ENCODE data around the gene OTUD3. TPM values are rescaled to one million over a fixed set of nuclear protein-coding genes. Genes with fewer than 3 reads are reported as not detected.

The OTUD3 gene
- total RNA-seq, 1 experiment from 2014 or later: 33.9 TPM

DNA sequence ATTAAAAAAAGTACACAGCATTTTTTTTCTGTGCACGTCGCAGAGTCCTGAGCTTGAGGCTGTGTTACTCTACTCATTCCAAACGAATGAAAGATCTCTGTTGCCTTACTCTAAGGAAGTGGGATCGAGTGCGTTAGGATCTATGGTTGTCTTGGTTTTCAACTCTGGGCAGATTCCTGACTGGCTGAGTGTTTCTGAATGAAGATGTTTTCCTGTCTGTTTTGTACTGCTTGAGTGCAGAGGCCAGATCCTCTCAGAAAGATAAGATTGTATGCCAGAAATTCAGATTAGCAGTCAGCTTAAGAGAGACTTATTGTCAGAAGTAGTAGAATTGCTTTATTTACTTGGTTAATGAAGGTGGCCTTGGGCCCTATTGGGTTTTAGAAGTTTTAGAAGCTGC lies 27.2 kb downstream of the OTUD3 start:
- intact Hi-C loops (cut with micrococcal nuclease; ENCODE audit: unreplicated experiment): no loop called here
- ChIA-PET POLR2A (ENCODE audit: low non-redundant PET) (no interaction called here), CTCF (no interaction called here)
- no peak overlapping the region for H3K27ac ChIP-seq (ENCODE audit: low read depth, low read length, poor library complexity, severe bottlenecking)
- TF ChIP-seq, protein P1, sequence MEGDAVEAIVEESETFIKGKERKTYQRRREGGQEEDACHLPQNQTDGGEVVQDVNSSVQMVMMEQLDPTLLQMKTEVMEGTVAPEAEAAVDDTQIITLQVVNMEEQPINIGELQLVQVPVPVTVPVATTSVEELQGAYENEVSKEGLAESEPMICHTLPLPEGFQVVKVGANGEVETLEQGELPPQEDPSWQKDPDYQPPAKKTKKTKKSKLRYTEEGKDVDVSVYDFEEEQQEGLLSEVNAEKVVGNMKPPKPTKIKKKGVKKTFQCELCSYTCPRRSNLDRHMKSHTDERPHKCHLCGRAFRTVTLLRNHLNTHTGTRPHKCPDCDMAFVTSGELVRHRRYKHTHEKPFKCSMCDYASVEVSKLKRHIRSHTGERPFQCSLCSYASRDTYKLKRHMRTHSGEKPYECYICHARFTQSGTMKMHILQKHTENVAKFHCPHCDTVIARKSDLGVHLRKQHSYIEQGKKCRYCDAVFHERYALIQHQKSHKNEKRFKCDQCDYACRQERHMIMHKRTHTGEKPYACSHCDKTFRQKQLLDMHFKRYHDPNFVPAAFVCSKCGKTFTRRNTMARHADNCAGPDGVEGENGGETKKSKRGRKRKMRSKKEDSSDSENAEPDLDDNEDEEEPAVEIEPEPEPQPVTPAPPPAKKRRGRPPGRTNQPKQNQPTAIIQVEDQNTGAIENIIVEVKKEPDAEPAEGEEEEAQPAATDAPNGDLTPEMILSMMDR (conservative IDR thresholded peaks at IDR 0.05; ENCODE audit: low read depth, low read length): no peak
- no peaks in the 10 kb centered on the region for H3K27me3 ChIP-seq (replicated peaks; ENCODE audit: insufficient read depth, low read depth, low read length, poor library complexity)
- no TSS peak for BruUV-seq (replicated peaks)
- H3K4me1 ChIP-seq (ENCODE audit: insufficient read depth, low read length, poor library complexity, severe bottlenecking): no peaks in the 10 kb centered on the region
- peaks cover 94% of the 10 kb centered on the region for H3K36me3 ChIP-seq (ENCODE audit: insufficient read depth, low read length, poor library complexity, severe bottlenecking)
- no peak overlapping the region for H3K4me3 ChIP-seq (ENCODE audit: low read depth, low read length, poor library complexity, severe bottlenecking)
- no peaks in the 10 kb centered on the region for H3K9me3 ChIP-seq (ENCODE audit: low read depth, low read length, poor library complexity, severe bottlenecking)
- no peak for DNase-seq (ENCODE audit: low spot score)

DNA sequence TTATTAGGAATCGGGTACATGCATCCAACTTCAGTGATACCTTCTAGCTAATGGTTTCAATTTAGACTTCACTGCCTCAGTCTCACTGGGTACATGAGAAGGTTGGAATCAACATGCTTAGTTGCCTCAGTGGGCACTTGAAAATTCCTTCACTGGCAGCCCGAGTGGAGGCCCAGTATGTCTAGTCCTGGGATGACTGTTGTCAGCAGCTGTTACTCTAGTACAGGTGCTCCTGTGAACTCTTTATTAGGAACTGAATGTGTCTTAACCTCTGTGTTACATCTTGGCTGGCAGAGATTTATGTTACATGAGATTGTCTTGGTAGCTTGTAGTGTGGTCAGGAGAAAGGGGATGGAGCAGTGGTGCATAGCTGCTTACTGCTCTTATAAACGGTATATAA lies 27.8 kb downstream of the OTUD3 start:
- no peak for DNase-seq (ENCODE audit: low spot score)
- Histone ChIP-seq H3K4me3 (ENCODE audit: low read depth, low read length, poor library complexity, severe bottlenecking) (no peak overlapping the region), H3K36me3 (ENCODE audit: insufficient read depth, low read length, poor library complexity, severe bottlenecking) (peaks cover 92% of the 10 kb centered on the region), H3K9me3 (ENCODE audit: low read depth, low read length, poor library complexity, severe bottlenecking) (no peaks in the 10 kb centered on the region), H3K4me1 (ENCODE audit: insufficient read depth, low read length, poor library complexity, severe bottlenecking) (no peaks in the 10 kb centered on the region), H3K27ac (ENCODE audit: low read depth, low read length, poor library complexity, severe bottlenecking) (no peak overlapping the region), H3K27me3 (replicated peaks; ENCODE audit: insufficient read depth, low read depth, low read length, poor library complexity) (no peaks in the 10 kb centered on the region)
- CTCF ChIA-PET: interaction anchor here (0.6 kb wide), 1 partner anchor 150 kb away, joined by 4 read pairs; no protein-coding TSS in a partner anchor
- POLR2A ChIA-PET (ENCODE audit: low non-redundant PET): no interaction called here
- TF ChIP-seq EZH2 (IDR thresholded peaks at IDR 0.05; ENCODE audit: borderline replicate concordance, low read depth, low read length, poor library complexity, severe bottlenecking): no peak
- TF ChIP-seq, protein P1 (conservative IDR thresholded peaks at IDR 0.05; ENCODE audit: low read depth, low read length): no peak
- intact Hi-C loops (cut with micrococcal nuclease; ENCODE audit: unreplicated experiment): no loop called here
- no TSS peak for BruUV-seq (replicated peaks)

DNA sequence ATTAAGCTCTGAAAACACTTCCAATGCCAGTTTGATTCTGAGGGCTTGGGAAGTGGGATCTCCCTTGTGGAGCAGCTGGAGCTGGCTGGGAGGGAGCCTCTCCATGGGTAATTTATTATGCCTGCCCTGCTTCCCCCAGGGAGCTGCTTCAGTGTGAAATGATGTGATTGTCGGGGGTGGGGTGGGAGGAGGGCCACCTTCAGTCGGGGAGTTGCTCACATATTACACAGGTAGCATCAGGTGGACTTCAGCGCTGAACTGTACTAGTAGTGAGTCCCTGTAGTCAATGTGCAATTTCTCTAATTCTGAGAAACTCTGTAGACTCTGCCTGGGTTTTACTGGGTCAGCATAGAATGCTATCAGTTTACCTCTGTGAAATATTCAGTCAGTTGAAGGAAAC lies 28.5 kb downstream of the OTUD3 start:
- ChIA-PET POLR2A (ENCODE audit: low non-redundant PET) (no interaction called here), CTCF (interaction anchor here (0.6 kb wide), 1 partner anchor 150 kb away, joined by 4 read pairs; no protein-coding TSS in a partner anchor)
- no peak overlapping the region for H3K27ac ChIP-seq (ENCODE audit: low read depth, low read length, poor library complexity, severe bottlenecking)

More for the DNA sequence above, 28.5 kb downstream of the OTUD3 start:
- H3K4me1 ChIP-seq (ENCODE audit: insufficient read depth, low read length, poor library complexity, severe bottlenecking): no peaks in the 10 kb centered on the region
- DNase-seq (ENCODE audit: low spot score): no peak
- TF ChIP-seq, protein P1 (conservative IDR thresholded peaks at IDR 0.05; ENCODE audit: low read depth, low read length): no peak
- TF ChIP-seq EZH2 (IDR thresholded peaks at IDR 0.05; ENCODE audit: borderline replicate concordance, low read depth, low read length, poor library complexity, severe bottlenecking): no peak
- no peaks in the 10 kb centered on the region for H3K9me3 ChIP-seq (ENCODE audit: low read depth, low read length, poor library complexity, severe bottlenecking)
- H3K4me3 ChIP-seq (ENCODE audit: low read depth, low read length, poor library complexity, severe bottlenecking): no peak overlapping the region
- no TSS peak for BruUV-seq (replicated peaks)
- no peaks in the 10 kb centered on the region for H3K27me3 ChIP-seq (replicated peaks; ENCODE audit: insufficient read depth, low read depth, low read length, poor library complexity)
- H3K36me3 ChIP-seq (ENCODE audit: insufficient read depth, low read length, poor library complexity, severe bottlenecking): peaks cover 87% of the 10 kb centered on the region
- intact Hi-C loops (cut with micrococcal nuclease; ENCODE audit: unreplicated experiment): no loop called here

All from A673 (cell line).